Erythroblast (primary cell): ENCODE results near the gene XIRP2.

Experiments
- GATA1 ChIP-seq: IDR thresholded peaks from 2 replicates; pipeline ENCODE4 v1.6.1; 2011; ENCODE audit warnings: low read depth, mild to moderate bottlenecking, control low read depth, low read length, moderate library complexity
- POLR2A ChIP-seq: IDR thresholded peaks from 2 replicates; pipeline ENCODE4 v1.6.1; 2011; ENCODE audit warnings: mild to moderate bottlenecking, low read length

DNA sequence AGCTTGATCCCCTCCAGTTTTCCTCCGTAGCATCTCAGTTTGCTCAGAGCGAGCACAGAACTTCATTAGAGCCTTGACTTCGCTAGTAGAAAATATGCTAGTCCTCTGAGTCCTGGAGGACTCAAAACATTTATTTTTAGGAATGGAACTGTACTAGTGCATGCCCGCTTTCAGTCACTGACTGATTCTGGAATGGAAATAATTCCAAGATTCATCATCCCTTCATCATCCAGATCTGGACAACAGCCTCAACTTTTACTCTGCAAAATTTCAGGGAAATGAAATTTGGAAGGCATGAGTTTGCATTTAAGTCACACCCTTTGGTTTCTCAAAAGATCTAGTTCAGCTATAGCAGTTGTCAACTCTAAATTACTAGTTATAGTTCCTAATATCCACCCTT is 304.6 kb downstream of the XIRP2 start:
- TF ChIP-seq POLR2A (no peak), GATA1 (no peak)
